Skeletal muscle cell (primary cell): Measurements from ENCODE around the gene THOC7.
A peak's percentile ranks its signal among the peaks of the same experiment; 100 is the strongest.

Source experiments
- DNase-seq: peaks from one replicate; pipeline ENCODE4 v3.0.0-alpha.2; 2010; ENCODE audit warnings: low read depth
- H3K4me3 ChIP-seq: 2 replicates; pipeline ENCODE4 v1.5.1; 2011; ENCODE audit warnings: low read depth, mild to moderate bottlenecking, control low read depth, low read length, moderate library complexity

Gene THOC7

DNA sequence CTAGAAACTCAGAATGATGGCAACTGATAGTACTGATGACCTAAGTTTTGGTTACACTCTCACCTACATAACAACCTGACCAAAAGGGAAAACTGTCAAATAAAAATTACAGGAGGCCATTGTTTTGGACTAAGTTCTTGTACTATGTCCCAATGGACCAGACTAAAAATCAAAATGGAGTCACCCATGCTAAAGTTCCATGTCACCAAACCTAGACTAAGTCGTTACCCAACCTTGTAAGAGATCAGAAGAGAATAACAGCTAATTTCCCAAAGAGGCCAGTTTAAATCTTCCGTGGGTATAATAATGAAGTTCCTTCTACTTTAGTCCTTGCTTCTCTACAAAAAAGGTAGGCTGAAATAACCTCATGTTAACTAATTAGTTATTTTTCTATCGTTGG, 12.3 kb downstream of the THOC7 start:
- no peak for DNase-seq
- H3K4me3 ChIP-seq, result no peak overlapping the region

DNA sequence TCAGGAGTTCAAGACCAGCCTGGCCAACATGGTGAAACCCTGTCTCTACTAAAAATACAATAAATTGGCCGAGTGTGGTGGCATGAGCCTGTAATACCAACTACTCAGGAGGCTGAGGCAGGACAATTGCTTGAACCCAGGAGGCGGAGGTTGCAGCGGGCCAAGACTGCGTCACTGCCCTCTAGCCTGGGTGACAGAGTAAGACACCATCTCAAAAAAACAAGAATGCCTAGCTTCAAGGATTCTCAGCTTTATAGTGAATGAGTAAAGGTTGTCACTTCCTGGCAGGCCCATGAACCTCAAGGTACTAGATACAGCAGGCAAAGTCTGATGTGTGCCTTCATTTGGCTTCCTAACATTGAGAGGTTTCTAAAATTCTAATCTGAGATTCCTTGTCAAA, 14.4 kb downstream of the THOC7 start:
- no peak for DNase-seq

DNA sequence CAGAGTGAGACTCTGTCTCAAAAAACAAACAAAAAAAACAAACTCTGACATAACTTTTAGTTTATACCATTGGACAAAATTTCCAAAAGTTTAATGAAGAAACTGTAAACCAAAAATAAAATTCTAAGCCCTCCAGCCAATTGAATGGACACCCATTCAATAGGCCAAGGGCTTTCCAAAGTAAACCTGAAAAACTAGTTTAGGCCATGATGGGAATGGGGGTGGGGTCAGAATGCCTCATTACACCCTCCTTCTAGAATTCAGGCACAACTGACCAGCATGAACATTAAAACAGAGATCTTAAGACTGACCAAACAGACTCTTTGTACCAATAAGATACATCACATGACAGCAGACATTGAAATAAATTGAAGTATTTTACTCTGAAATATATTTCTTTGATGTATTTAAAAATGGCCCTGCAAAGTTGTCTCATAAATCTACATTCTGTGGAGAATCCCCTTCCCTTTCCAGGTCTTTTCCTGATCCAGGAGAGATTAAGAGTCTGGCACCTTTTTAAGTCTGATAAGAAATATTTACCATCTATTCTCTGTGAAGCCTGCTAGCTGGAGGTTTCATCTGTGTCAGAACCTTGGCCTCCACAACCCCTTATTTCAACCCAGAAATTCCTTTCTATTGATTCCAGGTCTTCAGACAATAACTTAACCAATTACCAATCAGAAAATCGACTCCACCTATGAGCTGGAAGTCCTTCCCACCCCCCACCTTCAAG, 15.7 kb downstream of the THOC7 start:
- H3K4me3 ChIP-seq, result no peak overlapping the region

More for the DNA sequence above, 14.4 kb downstream of the THOC7 start:
- H3K4me3 ChIP-seq, result no peak overlapping the region

DNA sequence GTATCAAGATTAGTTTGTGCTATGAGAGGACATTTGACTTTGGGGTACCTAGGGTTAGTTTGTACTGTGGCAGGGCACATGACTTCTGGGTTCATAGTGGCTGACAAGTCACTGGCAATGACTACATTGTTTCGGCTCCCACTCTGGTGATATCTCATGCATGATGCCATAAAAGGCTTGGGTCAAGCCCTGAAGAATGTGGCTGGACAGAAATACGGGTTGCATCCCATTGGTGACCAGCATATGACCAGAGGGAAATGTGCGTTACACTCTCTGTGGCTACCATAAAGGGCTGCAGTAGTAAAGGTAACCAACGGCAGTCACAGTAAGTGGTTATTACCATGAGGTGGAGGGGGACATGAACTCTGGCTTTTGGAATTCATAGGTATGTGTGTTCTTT, 18.4 kb downstream of the THOC7 start:
- DNase-seq, result no peak

More for the DNA sequence above, 15.7 kb downstream of the THOC7 start:
- DNase-seq, result no peak

DNA sequence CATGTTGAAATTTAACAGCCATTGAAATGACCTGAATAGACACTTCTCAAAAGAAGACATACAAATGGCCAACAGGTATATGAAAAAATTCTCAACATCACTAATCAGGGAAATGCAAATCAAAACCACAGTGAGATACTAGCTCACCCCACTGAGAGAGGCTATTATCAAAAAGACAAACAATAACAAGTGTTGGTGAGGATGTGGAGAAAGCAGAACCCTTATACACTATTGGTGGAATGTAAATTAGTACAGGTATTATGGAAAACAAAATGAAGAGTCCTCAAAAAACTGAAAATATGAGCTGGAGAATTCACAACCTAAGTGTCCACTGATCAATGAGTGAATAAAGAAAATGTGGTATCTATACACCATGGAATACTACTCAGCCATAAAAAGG, 21.5 kb downstream of the THOC7 start:
- DNase-seq, result no peak
- no peak overlapping the region for H3K4me3 ChIP-seq

More for the DNA sequence above, 18.4 kb downstream of the THOC7 start:
- H3K4me3 ChIP-seq, result no peak overlapping the region

DNA sequence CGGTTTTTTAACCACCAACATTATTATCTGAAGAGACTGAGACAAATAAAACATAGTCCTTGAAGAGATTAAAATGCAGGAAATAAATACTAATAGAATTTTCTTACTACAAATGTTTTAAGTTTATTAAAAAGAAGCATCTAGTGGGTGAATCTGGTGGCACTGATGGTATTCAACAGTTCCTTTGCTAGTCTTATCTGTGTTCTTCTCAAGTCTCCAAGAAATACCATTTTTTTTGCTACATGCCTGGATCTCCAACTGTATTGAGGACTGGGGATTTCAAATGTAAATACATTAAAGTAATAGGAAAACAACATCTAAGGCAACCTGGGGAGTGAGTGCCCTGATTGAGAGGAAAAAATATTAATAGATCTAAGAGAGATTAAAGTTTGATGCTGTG, 21.9 kb downstream of the THOC7 start:
- no peak overlapping the region for H3K4me3 ChIP-seq
- no peak for DNase-seq

DNA sequence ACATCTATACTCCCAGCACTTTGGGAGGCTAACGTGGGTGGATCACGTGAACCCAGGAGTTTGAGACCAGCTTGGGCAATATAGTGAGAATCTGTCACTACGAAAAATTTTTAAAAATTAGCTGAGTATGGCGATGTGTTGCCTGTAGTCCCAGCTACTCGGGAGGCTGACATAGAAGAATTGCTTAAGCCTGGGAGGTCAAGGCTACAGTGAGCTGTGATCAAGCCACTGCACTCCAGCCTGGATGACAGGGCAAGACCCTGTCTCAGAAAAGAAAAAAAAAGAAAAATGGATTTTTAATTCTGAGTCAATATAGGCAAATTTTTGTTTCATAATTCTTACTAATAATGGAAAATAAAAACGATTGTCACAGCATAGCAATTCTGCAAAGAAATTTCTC, 31.2 kb downstream of the THOC7 start:
- H3K4me3 ChIP-seq, result no peak overlapping the region
- no peak for DNase-seq

DNA sequence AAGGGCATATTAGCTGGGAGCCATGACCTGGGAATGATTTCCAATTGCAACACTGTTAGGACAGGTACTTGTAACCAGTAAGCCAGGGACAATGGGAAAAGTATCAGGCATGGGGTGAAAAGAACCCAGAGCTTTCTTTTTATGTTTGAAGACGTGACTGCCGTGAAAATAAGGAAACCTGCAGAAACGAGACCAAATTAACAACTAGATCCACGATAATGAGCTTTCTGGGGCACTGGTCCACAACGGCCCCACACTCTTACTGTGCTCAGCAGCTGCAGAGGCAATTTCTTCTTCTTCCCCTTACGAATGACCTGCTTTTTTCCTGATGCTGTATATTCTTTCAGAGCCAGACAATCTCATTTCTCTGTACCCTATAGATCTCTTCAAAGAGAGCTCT, 33.1 kb downstream of the THOC7 start:
- no peak overlapping the region for H3K4me3 ChIP-seq
- DNase-seq, result no peak

DNA sequence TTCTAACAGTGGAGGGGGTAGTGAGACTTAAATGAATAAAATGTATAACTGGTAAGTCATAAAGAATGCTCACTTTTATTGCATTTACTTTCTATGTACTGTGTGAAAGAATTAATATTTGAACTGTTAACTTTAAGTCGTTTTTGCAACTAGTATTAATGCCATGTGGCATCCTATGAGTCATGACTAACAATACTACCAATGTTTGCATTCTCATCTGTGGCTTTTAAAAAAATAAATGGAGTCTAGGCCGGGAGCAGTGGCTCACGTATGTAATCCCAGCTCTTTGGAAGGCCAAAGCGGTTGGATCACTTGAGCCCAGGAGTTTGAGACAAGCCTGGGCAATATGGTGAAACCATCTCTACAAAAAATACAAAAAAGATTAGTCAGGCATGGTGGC, 39.3 kb downstream of the THOC7 start:
- peak; percentile 41 for DNase-seq
- H3K4me3 ChIP-seq, result no peak overlapping the region

DNA sequence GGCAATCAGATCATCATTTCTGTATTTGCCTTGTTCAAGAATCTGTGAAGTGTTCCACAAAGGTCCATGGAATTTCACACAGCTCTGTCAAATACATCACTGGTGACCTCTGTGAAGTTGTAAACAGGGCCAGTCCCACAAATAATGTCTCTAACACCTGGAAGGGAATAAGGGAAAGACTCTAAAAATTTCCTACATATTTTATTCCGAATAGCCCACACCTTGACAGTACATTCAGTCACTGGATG, 44.5 kb downstream of the THOC7 start, which contains the start of gene C3orf49:
TSS of gene C3orf49 (plus strand) at position 149 of the 248 bp plus-strand sequence. CDS start 173 bp downstream, outside the sequence.
- no peak within 1 kb of the TSS for H3K4me3 ChIP-seq
- DNase-seq, result no peak

DNA sequence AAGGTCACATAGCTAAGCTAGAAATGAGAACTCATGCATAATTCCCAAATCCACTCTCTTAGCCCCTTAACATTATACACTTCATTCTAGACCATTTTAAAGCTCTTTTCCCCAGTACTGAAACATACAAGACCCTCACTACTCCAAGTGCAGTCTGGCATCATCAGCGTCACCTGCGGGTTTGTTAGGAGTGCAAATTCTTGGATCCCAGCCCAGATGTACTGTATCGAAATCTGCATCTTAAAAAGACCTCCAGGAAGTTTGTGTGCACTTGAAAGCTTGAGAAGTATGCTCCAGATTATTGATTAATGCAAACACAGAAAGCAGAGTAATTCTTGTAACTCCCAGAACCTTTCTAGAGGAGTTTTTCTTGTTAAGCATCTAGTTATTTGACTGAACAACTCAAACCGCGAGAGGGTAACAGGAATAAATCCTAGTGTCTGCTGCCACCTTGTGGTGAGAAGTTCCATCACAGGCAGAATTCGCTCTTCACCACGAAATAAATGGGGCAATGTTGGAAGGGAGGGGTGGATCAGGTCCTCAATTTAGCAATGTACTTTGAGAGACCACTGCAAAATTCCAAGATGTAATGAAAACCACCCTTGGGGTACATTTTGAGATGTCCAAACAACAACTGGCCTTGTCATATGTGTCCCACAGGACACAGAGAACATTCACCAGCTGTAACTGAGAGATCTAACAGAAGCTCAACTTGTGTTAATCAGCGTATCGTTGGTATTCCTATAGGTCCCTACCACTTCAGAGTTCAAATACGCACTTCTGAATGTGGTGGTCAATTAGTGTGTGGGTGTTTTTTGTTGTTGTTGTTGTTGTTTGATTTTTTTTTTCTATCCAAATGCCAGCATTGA, 45.1 kb downstream of the THOC7 start:
- no peak for DNase-seq
- H3K4me3 ChIP-seq, result no peak overlapping the region

DNA sequence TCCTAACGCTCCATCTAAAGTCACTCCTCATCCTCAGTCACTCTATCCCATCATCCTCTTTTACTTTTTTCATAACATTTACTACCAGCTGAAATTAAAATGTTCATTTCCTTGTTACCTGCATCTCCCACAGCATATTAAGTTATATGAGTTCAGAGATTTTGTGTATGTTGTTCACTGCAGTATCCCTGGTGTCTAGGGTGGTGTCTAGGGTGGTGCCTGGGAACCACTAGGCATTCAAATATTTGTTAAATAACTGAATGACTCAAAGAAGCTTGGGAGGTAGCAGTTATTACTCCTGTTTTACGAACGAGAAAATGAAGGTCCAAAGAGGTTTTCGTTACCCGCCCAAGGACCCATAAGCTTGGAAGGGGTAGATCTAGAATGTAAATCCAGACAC, 46.4 kb downstream of the THOC7 start:
- H3K4me3 ChIP-seq, result no peak overlapping the region
- DNase-seq, result no peak

DNA sequence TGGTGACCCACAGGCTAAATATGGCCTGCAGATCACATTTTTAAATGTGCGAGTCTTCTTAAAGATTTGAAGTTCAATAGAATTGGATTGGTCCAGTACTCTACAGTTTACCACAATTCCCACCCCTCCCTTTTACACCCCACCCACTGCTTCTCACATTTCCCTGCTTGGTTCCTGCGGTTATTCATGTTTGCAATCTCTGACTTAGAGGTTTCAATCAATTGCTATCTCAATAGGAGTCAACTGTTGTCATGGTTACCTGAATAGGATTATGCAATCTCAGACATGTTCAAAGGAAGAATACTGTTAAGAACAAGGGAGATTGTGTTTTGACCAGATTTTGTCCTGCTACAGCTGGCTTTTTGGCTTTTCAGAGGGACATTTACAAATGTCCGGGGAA, 49.4 kb downstream of the THOC7 start:
- no peak overlapping the region for H3K4me3 ChIP-seq
- no peak for DNase-seq

DNA sequence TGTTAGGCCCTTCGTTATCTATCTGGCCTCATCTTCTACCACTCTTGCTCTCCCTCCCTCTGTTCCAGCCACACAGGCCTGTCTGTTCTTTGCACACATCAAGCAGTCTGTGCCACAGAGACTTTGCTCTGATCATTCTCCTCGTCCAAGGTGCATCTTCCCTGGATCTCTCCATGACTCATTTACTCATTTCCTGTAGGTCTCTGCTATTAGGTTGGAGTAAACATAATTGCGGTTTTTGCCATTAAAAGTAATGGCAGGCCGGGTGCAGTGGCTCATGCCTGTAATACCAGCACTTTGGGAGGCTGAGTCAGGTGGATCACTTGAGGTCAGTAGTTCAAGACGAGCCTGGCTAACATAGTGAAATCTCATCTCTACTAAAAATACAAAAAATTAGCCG, 54.0 kb downstream of the THOC7 start:
- DNase-seq, result no peak
- no peak overlapping the region for H3K4me3 ChIP-seq

DNA sequence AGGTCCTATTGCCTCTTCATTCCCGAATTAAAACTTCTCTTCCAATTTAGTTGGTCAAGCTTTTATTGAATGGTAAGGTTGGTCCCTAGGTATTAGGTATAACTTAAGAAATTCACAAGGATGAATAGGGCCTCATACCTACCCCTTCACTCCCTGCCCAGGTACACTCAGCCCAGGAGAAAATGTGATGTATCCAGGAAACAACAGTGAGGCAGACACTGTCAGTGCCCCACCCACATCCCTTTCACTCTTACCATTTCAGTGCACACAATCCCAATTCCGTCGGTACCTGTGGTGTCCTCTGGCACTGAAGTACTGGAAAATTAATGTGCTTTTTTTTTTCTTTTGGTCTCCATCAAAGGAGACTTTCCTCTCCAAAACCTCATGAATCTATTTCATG, 55.0 kb downstream of the THOC7 start:
- no peak for DNase-seq
- no peak overlapping the region for H3K4me3 ChIP-seq

DNA sequence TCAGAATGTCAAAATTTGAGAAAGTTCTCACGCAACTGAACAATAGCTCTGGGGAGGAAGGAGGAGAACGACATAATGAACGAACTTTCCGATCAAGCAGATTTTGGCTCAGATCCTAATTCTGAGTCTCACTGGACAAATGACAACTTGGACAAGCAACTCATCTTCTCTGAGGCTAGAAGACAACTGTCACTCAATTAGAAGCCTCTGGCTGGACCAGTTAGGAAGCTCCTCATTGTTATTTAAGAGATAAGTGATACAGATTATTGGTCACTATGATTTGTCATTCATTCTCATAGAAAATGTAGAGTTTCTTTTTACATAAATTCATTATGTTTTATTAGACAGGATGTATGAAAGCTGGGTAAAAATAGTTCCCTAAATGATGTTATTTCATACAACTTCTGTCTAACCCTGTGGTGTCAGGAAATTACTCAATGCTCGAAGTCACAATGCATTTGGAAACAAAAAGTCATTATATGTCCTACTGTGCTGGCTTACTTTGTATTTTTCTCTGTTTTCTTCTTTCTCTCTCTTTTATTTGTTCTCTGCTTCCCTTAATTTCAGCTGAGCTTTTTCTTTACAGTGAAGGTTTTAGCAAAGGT, 55.5 kb downstream of the THOC7 start:
- no peak for DNase-seq
- no peak overlapping the region for H3K4me3 ChIP-seq

DNA sequence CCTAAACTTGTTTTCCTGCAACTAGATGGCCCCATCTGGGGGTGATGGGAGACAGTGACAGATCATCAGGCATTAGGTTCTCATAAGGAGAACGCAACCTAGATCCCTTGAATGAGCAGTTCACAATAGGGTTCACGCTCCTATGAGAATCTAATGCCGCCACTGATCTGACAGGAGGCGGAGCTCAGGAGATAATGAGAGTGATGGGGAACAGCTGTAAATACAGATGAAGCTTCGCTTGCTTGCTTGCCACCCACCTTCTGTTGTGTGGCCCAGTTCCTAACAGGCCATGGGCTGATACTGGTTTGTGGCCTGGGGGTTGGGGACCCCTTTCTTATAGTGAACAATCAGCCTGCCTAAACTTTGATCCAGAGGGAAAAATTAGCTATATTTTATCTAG, 59.7 kb downstream of the THOC7 start:
- H3K4me3 ChIP-seq, result no peak overlapping the region
- no peak for DNase-seq

DNA sequence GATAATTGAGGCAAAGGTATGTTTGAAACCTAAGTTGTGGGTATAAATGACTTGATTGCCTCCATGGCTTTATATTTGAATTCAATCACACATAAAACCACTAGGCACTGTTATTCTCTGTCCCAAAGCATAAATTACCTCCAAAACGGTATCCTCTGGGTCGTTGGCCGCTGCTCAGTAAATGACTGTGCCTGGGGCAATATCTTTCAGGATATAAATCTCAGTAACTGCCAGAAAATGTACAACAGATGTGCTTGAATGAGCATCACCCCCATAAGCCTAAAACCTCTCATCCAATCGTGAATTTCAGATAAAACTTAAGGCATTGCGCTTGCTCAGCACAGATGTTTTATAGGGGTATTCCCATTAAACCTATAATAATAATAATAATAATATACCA, 63.5 kb downstream of the THOC7 start:
- no peak overlapping the region for H3K4me3 ChIP-seq
- DNase-seq, result no peak

DNA sequence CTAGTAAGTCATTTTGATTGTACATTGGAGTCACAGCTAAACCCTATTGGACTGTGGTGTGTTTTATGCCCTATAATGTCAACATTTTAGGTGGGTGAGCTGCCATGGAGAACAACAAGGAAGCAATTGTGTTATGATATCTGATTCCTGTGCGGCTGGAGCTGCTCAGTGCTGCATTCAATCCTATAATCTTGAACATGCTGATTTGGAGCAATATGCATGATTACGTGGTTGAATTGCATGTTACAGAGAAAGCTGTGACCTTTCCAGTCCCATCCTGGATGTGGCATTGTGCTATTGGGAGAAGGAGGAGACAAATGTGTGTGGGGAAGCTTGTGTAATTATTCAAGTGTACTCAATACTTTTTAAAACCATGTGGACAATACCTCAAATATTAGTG, 64.7 kb downstream of the THOC7 start:
- DNase-seq, result no peak
- H3K4me3 ChIP-seq, result no peak overlapping the region

DNA sequence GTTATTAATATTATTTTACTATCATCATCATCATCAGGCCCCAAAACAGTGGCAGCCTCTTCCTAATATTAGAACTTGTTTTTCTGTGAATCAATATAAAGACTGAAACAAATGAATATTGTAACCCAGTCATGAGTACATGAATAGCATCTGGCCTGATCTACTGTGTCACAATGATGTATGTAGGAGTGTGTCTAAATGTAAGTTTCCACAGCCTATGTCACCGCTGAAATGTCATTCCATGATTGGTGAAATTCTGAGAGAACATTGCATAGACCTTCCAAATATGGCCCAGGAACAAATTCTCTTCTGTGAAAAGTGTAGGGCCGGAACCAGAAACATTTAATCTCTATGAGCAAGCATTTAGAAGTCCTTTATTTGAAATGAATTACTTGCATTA, 65.1 kb downstream of the THOC7 start:
- DNase-seq, result no peak
- no peak overlapping the region for H3K4me3 ChIP-seq

DNA sequence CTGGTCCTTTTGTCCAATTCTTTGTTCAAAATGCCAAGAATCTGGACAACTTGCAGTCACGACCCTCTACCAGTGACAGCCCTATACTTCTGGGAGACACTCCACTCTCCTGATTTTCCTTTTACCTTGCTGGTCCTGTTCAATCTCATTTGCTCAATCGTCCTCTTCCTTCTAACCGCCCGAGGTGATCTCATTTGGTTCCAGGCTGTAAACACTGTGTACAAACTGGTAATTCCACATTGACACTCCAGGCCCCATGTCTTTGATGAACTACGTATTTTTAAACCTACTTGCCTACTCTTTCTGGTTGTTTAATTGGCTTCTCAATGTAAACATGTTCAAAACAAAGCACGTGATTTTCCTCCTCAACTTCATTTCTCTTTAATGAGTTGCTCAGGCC, 68.2 kb downstream of the THOC7 start:
- H3K4me3 ChIP-seq, result no peak overlapping the region
- no peak for DNase-seq
